ENCODE measurements around the gene CALHM5.
A peak's percentile ranks its signal among the peaks of the same experiment; 100 is the strongest.

CALHM5 gene

DNA sequence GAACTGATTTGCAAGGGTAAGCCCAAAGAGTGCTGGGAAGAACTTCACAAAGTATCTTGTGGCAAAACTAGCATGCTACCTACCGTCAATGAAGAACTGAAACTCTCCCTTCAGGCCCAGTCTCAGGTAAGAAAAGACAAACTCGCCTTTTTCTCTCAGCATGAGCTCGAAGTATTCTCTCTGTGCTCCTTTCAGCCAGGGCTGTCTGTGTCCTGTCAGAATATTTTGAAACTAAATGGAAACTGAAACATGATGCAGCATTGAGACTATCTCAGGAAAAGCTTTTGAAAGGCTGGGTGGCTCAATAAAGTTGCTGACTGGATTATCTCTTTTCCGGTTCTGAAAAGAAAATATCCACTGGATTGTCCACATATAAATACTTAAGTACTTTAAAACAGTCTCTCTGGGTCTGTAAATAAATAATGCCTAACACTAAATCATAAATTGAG lies 696 bp downstream of the CALHM5 start:
- DNase-seq, result no peak

DNA sequence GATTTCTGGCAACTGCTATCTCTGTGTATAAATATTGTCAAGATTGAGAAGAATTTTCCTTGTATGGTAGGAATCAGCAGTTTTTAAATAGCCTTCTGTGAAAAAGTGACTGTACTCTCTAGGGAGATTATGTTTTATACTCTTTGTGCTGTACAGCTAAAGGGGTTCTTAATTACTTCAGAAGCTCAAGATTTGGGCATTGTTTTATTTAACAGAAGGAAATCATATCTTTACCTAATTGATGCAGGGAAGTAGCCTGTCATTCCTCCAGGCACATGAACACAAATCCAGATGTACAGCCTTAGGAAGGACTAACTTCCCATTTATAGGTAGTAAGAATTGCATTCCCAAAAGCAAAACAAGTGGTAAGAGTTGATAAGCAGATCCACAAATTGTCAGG lies 1.3 kb downstream of the CALHM5 start:
- DNase-seq, result no peak

DNA sequence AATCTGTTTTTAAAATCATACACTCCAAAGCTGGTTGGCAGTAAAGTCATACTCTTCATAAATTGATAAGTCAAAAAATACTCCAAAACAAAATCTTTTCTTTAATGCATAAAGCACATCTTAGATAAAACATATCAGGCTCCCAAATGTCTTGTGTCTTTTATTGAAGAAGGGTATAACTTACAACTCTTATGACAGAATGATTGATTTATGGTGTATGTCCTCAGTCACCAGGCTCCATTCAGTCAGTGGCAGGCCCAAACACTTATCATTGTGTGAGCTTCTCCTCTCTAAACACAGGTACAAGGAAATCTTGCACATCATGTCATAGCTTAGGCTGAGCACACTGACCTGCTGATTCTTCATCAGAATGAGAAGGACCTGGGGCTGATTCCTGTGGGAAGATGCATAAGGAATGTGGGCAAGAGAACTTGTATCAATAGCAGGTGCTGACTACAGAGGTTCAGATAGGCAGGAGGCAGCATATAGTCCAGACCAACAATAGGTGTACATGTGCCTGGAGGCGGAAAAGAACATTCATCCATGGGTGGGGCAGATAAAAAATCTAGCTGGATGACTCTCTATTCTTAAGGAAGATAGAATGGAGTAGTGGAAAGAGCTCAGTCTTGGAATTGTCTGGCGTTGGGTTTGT lies 1.9 kb downstream of the CALHM5 start:
- DNase-seq, result no peak

DNA sequence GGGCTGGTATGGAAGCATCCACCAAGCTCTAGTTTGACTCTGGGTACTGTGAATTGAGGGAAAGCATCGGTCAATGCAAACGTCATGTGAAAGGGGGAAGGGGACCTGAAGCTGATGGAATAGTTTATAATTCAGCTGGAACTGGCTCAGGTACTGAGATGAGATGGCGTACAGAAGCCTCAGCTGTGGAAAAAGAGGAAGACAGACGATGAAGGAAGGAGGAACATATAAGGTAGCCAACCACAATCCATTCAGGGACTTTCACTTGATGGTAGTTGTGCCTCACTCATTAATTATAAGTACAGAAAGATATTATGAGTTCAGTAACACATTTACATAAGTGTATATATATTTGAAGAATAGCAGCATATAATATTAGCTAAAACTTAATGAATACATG lies 2.7 kb downstream of the CALHM5 start:
- DNase-seq, result no peak

DNA sequence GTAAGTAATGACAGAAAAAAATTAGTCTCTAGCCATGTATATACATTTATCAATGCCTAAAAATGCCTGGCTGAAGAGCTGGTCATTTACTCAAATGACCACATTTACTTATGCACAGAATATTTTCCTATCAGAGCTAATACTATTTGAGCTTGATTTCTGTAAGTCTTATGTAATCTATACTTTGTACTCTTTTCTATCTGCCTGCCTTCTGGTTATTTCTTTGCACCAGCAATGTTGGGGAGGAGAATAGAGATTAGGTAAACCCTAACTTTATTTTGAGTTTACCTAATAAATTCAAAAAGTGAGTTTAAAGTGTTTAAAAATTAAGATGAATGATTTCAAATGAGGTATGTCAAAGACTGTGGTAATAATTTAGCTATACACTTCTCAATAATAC lies 3.7 kb downstream of the CALHM5 start:
- no peak for DNase-seq

DNA sequence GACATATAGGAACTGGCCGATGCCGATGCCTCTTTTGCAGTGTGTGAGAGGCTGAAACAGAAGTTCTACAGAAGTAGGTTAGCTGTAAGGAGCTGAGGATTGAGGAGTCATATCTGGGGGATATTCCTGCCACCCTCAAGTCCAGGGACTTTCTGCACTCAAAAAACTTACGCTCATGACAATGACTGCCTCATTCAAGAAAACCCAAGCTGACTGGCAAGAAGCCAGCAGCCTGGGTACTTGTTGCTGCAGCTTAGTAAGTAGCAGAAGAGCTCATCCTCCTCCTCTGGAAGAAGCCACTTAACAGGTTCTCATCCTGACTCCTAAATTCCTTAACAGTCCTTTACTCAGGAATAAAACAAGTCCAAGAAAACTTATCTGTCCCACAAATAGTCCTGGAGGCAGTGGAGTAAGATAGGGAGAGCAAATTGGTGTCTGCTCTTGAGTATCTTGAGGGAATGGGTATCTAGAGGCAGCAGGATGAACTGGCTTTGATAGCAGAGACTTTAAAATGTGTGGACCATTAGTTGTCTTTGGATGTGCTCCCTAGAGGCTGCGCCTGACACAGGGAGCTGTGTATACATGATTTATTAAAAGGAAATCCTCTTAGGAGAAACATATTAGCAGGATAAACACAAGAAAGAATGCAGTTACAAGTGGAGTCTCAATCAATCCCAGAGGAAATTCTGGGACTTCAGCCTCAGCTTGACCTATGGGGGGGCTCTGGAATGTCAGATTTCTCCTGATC lies 7.4 kb downstream of the CALHM5 start:
- DNase-seq, result no peak

DNA sequence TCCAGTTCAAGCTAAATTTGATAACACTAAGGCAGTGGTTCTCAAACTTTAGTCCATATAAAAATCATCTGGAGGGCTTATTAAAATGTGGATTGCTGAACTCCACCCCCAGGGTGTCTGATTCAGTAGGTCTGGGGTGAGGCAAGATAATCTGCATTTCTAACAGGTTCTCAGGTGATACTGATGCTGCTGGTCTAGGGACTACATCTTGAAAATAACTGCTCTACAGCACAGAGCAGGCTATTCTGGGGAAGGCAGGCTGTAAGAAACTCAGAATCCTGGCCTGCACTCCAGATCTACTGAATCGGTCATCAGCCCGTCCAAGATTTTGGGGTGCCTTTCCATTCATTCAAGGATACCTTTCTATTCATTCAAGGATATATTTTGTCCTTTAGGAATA lies 11.5 kb downstream of the CALHM5 start:
- no peak for DNase-seq

DNA sequence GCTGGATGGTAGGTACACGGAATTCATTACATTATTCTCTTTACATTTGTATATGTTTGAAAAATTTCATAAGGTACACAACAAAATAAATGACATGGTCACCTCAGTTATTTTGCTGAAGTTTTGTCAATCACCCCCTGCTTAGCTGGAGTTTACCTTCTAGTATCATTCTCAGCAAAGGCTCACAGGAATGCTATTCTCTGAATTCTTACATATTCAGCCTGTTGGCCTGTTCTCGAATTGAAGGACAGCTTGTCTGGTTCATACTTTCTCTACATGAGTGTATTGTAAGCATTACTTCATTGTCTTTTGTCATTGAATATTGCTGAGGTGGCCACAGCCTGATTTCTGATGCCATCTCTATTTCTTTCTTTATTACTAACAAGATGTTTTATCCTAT lies 12.8 kb downstream of the CALHM5 start:
- DNase-seq, result no peak

DNA sequence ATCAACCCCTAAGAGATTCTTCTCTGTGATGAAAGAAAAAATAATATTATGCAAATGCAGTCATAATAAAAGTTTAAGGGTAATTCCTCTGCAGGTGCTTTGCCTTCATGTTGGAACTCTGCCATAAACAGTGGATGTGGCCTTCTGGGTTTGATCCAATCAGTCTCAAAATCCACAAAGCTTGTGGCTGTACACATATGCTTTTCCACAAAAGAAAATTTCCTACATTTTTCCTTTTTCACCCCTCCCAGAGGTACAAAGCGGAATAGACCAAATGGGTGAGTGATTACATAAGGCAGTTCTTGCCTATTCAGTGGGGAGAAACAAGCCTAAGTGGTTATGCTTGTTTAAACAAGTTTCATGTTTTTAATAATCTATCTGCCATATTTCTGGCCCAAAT lies 16.7 kb downstream of the CALHM5 start:
- DNase-seq, result no peak

DNA sequence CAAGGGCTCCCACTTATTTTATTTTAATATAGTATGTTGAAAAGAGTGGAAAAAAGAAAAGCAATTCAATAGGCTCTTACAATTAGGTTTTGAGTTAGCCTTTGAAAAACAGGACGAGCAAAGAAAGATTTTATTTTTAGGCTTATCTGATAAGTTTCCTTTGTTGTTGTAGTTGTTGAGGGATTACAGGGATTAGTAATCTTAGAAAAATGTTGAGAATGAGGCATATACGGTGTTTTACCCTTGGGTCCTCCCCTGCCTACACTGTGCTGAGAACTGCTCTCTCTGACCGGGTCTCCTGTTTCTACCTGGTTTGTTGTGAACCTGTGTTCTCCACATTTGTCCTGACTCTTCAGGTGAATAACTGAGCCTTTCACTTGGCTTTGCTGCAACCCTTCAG lies 17.3 kb downstream of the CALHM5 start:
- DNase-seq, result peak; percentile 40

DNA sequence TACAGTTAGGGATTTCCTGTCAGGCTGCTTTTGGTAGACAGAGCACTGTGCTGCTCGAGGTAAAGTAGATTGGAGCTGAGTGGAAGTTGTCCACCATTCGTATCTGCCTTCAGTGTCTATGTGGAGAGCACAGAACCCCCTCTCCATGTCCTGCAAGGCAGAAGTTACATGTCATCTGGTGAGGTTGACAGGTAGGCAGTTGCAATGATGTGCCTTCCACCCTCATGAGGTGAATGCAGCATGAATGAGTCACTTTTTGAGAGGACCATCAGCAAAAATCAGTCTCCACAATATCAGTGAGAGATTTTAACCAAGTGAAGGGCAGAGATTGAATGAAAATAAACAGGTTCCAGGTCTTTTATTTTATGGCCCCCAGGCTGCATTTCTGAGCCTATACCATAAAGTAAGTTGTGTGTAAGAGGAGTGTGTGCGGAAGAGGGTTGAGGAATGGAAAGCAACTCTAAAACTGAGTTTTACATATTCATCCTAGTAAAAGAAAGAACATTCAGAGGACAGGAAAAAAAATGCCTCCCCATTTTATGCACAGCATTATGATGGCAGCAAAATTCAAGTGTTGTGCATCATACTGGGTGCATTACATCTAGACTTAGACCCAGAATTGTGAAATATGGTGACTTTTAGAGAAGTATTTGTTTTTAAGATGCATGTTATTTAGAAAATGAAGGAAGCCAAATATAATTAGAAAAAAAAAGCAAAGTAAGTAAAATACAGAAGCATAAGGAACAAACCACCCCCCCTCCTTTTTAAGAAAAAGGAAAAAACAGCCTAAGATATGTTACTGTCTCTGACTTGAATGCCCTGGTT lies 18.2 kb downstream of the CALHM5 start:
- no peak for DNase-seq

DNA sequence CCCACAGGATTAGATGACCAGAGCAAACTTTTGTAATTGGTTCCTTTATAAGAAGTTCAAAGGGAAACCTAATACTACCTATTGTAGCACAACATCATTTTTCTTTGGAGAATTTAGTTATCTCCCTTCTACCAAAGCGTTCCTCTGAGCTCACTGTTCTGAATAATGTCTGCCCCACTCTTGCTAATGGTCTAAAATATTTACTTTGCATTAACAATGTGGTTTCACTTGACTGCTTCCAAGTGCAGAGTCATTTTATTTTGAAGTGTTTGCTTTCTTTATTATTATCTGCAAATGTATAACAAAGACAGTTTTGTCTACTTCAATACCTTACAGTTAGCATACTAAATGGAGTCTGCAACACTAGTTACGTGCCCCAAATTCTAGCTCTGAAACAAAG lies 19.0 kb downstream of the CALHM5 start:
- peak; percentile 35 for DNase-seq

DNA sequence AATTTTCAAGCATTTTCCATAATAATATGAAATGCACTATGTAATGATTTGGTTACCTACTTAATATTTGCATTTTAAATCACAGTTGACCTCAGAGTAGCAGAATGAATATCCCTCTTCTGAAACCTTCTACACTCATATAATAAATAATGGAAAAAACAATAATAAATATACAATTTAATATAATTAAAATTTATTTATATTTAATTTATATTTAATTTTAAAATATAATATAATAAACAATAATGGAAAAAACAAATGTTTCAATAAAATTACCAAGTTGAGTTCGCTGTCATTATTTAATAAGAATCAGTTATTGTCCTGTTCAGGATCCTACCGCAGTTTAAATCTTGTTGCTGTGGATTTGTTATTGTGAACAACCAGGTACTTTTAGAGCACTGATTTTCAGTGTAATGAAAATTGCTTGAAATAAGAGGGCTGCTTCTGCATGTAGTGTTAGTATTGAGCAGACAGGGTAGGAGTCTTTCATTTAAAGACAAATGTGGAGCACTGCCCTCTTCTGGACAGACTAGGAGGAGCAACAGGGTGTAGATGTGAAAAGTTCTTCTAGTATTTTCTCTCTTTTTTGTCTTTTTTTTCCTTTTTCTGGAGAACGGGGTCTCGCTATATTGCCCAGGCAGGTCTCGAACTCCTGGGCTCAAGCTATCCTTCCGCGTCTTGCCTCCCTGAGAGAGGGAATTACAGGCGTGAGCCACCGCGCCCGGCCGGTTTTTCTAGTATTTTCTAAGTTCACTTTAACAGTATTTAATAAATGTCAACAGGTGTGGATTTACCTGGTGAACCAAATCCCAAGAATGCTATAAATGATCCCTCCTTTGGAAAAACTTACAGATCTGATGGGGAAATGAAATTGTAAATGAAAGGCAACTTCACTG lies 20.5 kb downstream of the CALHM5 start:
- DNase-seq, result peak; percentile 79

DNA sequence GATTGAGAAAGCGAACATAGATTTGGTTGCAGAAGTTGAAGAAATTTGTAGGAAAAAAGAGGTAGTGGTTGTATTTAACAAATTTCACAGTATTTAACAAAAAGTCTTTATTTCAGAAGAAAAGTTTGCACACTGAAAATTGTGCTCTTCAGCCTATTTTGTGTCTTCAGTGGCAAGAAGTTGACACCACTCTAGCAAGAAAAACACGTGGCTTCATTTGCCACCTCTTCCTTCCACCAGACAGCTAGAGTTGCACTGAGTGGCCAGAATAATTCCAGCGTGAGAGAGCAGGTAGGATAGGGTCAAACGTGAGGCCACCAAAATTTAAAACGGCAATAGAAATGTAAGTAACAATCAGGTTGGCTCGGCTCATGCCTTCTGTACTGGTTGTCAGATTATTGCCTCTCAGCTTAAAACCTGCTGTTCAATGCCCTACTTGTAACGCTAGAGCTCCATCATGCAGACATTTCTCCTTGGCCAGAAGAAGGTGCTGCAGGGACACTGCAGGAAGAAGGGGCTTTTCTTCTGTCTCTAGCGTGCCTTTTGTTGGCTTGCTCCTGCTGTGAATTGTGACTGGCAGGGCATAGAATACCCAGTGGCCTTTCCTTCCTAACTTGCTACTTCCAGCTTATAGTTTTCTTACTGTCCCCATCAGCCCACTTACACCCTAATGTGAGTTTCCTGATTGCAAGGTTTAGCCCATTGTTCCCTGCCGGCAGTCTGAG lies 22.0 kb downstream of the CALHM5 start:
- DNase-seq, result no peak

DNA sequence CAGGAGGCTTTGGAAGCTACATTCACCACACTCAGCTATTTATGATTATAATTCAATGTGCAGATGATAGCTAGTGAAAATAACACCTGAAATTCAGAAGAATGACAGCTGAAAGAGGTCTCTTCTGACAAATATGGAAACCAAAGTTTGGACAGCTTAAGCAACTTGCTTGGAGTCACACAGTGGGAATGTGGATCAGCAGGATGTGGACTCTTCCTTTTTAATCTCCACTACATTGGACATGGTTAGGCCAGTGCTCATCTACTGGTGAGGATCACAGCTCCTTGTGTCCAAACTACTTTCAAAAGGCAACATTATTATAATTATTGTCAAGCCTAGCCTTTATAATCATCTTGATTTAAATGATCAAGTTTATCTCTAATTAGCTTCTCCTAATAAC lies 23.7 kb downstream of the CALHM5 start:
- DNase-seq, result no peak

DNA sequence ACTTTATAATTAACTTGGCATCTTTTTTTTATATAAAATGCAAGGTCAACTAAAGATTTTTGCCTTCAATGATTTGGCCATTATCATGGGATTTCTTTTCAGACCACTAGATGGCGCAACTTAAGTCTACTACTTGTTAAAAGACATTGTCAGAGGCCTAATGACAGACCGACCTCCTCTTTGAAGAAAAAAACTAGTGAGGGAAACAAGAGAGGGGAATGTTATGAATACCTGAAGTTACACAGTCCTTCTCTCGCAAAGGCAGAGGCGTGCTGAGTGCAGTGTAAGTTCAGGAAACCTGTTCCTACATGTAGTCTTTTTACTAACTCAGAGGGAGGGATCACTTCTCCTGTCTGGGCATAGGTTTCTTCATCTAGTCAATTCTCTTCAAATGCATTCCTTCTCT lies 24.8 kb downstream of the CALHM5 start:
- DNase-seq, result peak; percentile 49

DNA sequence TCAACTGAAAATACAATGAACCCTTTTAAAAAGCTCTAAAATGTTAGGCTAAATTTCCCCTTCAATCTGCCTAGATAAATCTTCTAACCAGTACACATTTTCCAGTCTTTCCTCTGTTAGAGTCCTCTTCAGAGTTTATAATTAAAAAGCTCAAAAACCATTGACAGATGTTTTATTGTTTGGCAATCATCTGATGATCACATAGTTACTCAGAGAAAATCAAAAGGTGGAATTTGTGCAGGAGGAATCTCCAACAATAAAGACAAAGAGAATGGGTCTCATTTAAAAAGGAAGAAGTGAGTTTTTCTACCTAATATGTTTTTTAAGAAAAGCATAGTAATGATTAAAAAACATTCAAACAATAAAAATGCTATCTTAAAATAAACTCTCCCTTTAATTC lies 31.0 kb downstream of the CALHM5 start:
- no peak for DNase-seq

DNA sequence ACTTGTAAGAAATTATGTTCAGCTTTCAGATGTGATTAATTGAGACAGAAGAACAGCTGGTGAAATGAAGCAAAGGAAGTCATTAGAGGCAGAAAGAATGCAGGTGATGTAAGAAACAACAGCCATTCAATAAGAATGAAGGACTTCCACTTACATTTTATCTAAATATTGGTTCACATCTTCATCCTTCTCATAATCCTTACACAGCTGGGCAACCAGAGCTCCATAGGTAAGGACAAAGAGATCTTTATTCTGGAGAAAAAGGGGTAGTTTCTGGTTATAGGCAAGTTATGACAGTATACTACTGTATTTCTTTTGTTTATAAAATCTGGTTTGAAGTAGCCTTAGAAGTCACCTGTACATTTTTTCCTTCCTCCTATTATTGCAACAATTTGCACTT lies 31.7 kb downstream of the CALHM5 start:
- no peak for DNase-seq

DNA sequence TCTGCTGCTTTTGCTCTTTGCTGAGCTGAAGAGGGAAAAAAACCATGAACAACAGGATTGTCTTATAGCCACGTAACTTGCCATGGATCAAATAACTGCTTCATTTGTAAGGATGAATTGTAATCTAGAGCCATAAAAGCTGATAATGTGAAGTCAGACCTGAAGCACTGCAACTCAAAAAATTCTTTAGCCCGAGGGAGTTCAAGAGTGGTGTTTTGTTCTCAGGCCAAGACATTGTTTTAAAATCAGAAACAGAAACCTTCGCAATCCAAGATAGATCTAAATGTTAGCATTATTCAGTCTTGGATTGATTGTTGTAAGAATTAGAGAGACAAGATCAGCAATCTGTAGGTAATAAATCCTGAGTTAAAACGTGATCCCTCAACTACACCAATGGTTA lies 34.2 kb downstream of the CALHM5 start, which contains the start of gene TRAPPC3L:
TSS of gene TRAPPC3L (minus strand) at position 34 of the 400 bp plus-strand sequence. CDS start 170 bp downstream, outside the sequence.
- no peak for DNase-seq

DNA sequence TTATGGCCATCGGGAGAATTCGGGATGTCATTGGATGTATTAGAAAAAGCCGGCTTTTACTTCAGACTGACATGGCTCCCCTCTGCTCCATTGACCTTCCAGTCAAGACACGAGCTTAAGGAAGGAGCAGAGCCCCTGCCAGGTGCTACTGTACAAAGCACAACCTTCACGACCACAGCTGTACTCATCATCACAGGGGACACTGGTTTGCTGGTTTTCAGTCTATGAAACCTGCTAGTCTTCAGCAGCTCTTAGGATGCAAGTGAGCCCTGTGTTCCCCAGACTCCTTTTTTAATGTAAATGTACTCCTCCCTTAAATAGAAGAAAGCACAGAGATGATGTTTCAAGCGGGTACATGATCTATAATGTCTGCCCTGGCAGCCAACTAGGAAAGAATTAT lies 35.9 kb downstream of the CALHM5 start:
- DNase-seq, result no peak

DNA sequence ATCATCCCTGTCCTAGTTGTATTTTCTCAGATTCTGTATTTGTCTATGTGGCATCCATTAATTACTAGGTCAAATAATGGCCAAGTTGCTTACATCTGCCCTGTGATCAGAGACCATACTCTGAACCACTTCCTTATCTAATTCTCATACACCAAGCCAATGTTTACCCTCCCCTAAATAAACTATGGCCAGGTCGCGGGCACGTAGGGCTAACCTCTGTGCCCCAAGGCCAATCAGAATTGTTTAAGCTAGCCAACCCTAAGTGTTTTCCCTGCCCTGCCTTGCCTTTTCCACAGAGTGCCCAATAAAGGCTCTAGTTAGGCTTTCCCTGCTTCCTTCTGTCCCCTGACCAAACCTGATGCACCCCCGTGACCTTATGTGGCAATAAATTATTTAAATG lies 39.4 kb downstream of the CALHM5 start:
- no peak for DNase-seq

DNA sequence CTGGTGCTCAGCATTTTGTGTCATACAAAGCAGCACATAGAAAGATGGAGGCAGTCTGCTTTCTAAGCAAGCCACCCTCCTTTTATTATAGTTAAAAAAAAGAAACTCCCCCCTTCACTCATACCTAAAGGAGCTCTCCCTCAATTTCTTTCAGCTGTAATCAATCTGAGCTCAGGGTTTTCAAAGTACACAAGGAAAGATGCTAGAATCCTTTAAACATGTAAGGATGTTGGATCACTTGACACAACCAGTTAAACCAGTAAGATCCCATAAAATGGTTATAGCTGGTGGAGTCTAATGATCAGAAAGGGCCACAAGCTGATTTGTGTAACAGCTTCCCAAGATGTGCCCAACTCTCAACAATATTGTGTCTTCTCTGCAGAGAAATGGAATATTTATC lies 42.0 kb downstream of the CALHM5 start, which contains the start of gene CALHM4:
TSS of gene CALHM4 (plus strand) at position 301 of the 400 bp plus-strand sequence. CDS start at position 344, 43 bp downstream.
- DNase-seq, result no peak

Measured in kidney glomerular epithelial cell (primary cell).